Endothelial cell (in vitro differentiated cells): ENCODE measurements around the gene SH3PXD2A. TPM values are rescaled to one million over a fixed set of nuclear protein-coding genes. Genes with fewer than 3 reads are reported as not detected.

Experiments
- DNase-seq: peaks from one replicate; pipeline ENCODE4 v3.0.0; 2021; ENCODE audit warnings: low spot score
- H3K27ac Mint-ChIP-seq: one replicate; pipeline ENCODE4 v1.8.0; 2021; ENCODE audit warnings: mixed read lengths, inconsistent platforms; ENCODE audit not compliant: unreplicated experiment
- H3K27me3 Mint-ChIP-seq: one replicate; pipeline ENCODE4 v1.8.0; 2021; ENCODE audit warnings: mild to moderate bottlenecking, moderate library complexity, mixed read lengths, inconsistent platforms; ENCODE audit not compliant: unreplicated experiment
- H3K36me3 Mint-ChIP-seq: one replicate; pipeline ENCODE4 v1.8.0; 2021; ENCODE audit warnings: mild to moderate bottlenecking, low read depth, mixed read lengths, inconsistent platforms; ENCODE audit not compliant: unreplicated experiment
- H3K4me1 Mint-ChIP-seq: one replicate; pipeline ENCODE4 v1.8.0; 2021; ENCODE audit warnings: mild to moderate bottlenecking, mixed read lengths, inconsistent platforms; ENCODE audit not compliant: unreplicated experiment
- H3K4me3 Mint-ChIP-seq: one replicate; pipeline ENCODE4 v1.8.0; 2021; ENCODE audit warnings: mild to moderate bottlenecking, mixed read lengths, inconsistent platforms; ENCODE audit not compliant: unreplicated experiment
- H3K9me3 Mint-ChIP-seq: one replicate; pipeline ENCODE4 v1.8.0; 2021; ENCODE audit warnings: mixed read lengths, inconsistent platforms; ENCODE audit not compliant: unreplicated experiment
- CTCF ChIP-seq: fragments of 200-600 bp; sonication (generic); IDR thresholded peaks from one replicate; pipeline ENCODE4 v1.5.0; 2021; ENCODE audit warnings: antibody characterized with exemption; ENCODE audit not compliant: unreplicated experiment
- total RNA-seq: library from RNA; stranded (reverse); fragmentation: NEBNext Ultra II Directional; extraction: Animal tissue kit (Norgen Biotek cat#: 25700); gene quantifications from one replicate; pipeline ENCODE4 v1.2.1, GENCODE V29; 2021; ENCODE audit not compliant: unreplicated experiment

SH3PXD2A gene
- total RNA-seq, 1 donor from 2014 or later: 59.9 TPM

- no peak overlapping the region for H3K27ac Mint-ChIP-seq
- no peak overlapping the region for H3K4me3 Mint-ChIP-seq
- no peak for DNase-seq
- no peaks in the 10 kb centered on the region for H3K4me1 Mint-ChIP-seq
- H3K36me3 Mint-ChIP-seq: no peaks in the 10 kb centered on the region
- H3K27me3 Mint-ChIP-seq: peaks cover 13% of the 10 kb centered on the region
- no peak for TF ChIP-seq CTCF
- H3K9me3 Mint-ChIP-seq: no peaks in the 10 kb centered on the region
Observed at GRCh38 chr10:103570844-103571655, 284.3 kb downstream of the SH3PXD2A start.

- no peak for DNase-seq
- no peak overlapping the region for H3K4me3 Mint-ChIP-seq
- H3K27me3 Mint-ChIP-seq: peaks cover 10% of the 10 kb centered on the region
- H3K4me1 Mint-ChIP-seq: no peaks in the 10 kb centered on the region
- no peak for TF ChIP-seq CTCF
- no peaks in the 10 kb centered on the region for H3K36me3 Mint-ChIP-seq
- H3K9me3 Mint-ChIP-seq: no peaks in the 10 kb centered on the region
- H3K27ac Mint-ChIP-seq: no peak overlapping the region
Observed at GRCh38 chr10:103569896-103570295, 285.5 kb downstream of the SH3PXD2A start.

- Mint-ChIP-seq H3K27ac (no peak overlapping the region), H3K36me3 (no peaks in the 10 kb centered on the region), H3K4me3 (no peak overlapping the region), H3K9me3 (no peaks in the 10 kb centered on the region), H3K27me3 (peaks cover 9% of the 10 kb centered on the region), H3K4me1 (no peaks in the 10 kb centered on the region)
- DNase-seq: no peak
- TF ChIP-seq CTCF: no peak
Observed at GRCh38 chr10:103568505-103568904, 286.9 kb downstream of the SH3PXD2A start.

GRCh38 chr10:103566536-103566935, 288.8 kb downstream of the SH3PXD2A start:
- no peaks in the 10 kb centered on the region for H3K4me1 Mint-ChIP-seq
- no peak for DNase-seq
- H3K9me3 Mint-ChIP-seq: no peaks in the 10 kb centered on the region
- H3K36me3 Mint-ChIP-seq: no peaks in the 10 kb centered on the region
- H3K27me3 Mint-ChIP-seq: peaks cover 6% of the 10 kb centered on the region
- H3K4me3 Mint-ChIP-seq: no peak overlapping the region
- no peak for TF ChIP-seq CTCF
- no peak overlapping the region for H3K27ac Mint-ChIP-seq

GRCh38 chr10:103564776-103565520, 290.4 kb downstream of the SH3PXD2A start:
- no peak overlapping the region for H3K27ac Mint-ChIP-seq
- H3K4me1 Mint-ChIP-seq: no peaks in the 10 kb centered on the region
- H3K36me3 Mint-ChIP-seq: no peaks in the 10 kb centered on the region
- no peaks in the 10 kb centered on the region for H3K9me3 Mint-ChIP-seq
- peaks cover 8% of the 10 kb centered on the region for H3K27me3 Mint-ChIP-seq
- peak; percentile 98 for TF ChIP-seq CTCF
- H3K4me3 Mint-ChIP-seq: no peak overlapping the region
- peak; percentile 69 for DNase-seq
